ENCODE results near the gene EML1. TPM values are rescaled to one million over a fixed set of nuclear protein-coding genes. Genes with fewer than 3 reads are reported as not detected.

EML1 gene
- total and polyA plus RNA-seq, 7 donors: 3.9 to 148 (median 91.5) TPM

- no peak overlapping the region for H3K4me3 ChIP-seq
- peaks cover 0 to 86% (median 69%) of the 10 kb centered on the region in 4 donors for H3K4me1 ChIP-seq
- H3K27ac ChIP-seq: peak overlapping the region in 2 of 4 donors; percentile 23 to 84
- intact Hi-C loops (cut with DNase I): loop anchor here (5.0 kb wide), 1 partner anchor 131 kb away; the partner anchor contains the start of gene CYP46A1
- H3K36me3 ChIP-seq: no peaks in the 10 kb centered on the region
- no peaks in the 10 kb centered on the region for H3K27me3 ChIP-seq
- no peak for DNase-seq
- WGBS, 2 donors: 87 to 89% methylated on average over 6 of the region's 6 CpGs
- TF ChIP-seq CTCF (IDR thresholded peaks at IDR 0.05): no peak
- no peak for TF ChIP-seq POLR2A (IDR thresholded peaks at IDR 0.05)
- no peak for TF ChIP-seq EP300 (IDR thresholded peaks at IDR 0.05)
- TF ChIP-seq POLR2AphosphoS5 (IDR thresholded peaks at IDR 0.05): no peak
- H3K9me3 ChIP-seq: no peaks in the 10 kb centered on the region
Measured at GRCh38 chr14:99812892-99813291, 19.7 kb downstream of the EML1 start.

GRCh38 chr14:99815696-99816095, 22.5 kb downstream of the EML1 start:
- Histone ChIP-seq H3K4me3 (no peak overlapping the region), H3K36me3 (no peaks in the 10 kb centered on the region), H3K4me1 (peaks cover 0 to 74% (median 51%) of the 10 kb centered on the region in 4 donors), H3K27ac (peak overlapping the region; percentile 20 to 46 (median 32)), H3K27me3 (no peaks in the 10 kb centered on the region), H3K9me3 (no peaks in the 10 kb centered on the region)
- no peak for TF ChIP-seq EP300 (IDR thresholded peaks at IDR 0.05)
- TF ChIP-seq POLR2AphosphoS5 (IDR thresholded peaks at IDR 0.05): peak in 1 of 4 donors; percentile 56
- TF ChIP-seq POLR2A (IDR thresholded peaks at IDR 0.05): no peak
- intact Hi-C loops (cut with DNase I): no loop called here
- WGBS, 2 donors: 64 to 77% methylated on average over 6 of the region's 6 CpGs
- DNase-seq: no peak

GRCh38 chr14:99816217-99816616, 23.0 kb downstream of the EML1 start:
- Histone ChIP-seq H3K27me3 (no peaks in the 10 kb centered on the region), H3K4me3 (no peak overlapping the region), H3K4me1 (peaks cover 0 to 74% (median 51%) of the 10 kb centered on the region in 4 donors), H3K9me3 (no peaks in the 10 kb centered on the region), H3K27ac (peak overlapping the region in 3 of 4 donors; percentile 20 to 46 (median 38)), H3K36me3 (no peaks in the 10 kb centered on the region)
- no peak for TF ChIP-seq POLR2A (IDR thresholded peaks at IDR 0.05)
- TF ChIP-seq EP300 (IDR thresholded peaks at IDR 0.05): no peak
- TF ChIP-seq POLR2AphosphoS5 (IDR thresholded peaks at IDR 0.05): no peak
- no peak for TF ChIP-seq CTCF (IDR thresholded peaks at IDR 0.05)
- intact Hi-C loops (cut with DNase I): no loop called here
- no peak for DNase-seq
- 77 to 89% methylated on average over 7 of the region's 7 CpGs for WGBS, 2 donors

GRCh38 chr14:99816642-99817041, 23.4 kb downstream of the EML1 start:
- no peak for DNase-seq
- no peaks in the 10 kb centered on the region for H3K27me3 ChIP-seq
- H3K36me3 ChIP-seq: no peaks in the 10 kb centered on the region
- intact Hi-C loops (cut with DNase I): no loop called here
- H3K9me3 ChIP-seq: no peaks in the 10 kb centered on the region
- no peak overlapping the region for H3K4me3 ChIP-seq
- TF ChIP-seq POLR2AphosphoS5 (IDR thresholded peaks at IDR 0.05): no peak
- TF ChIP-seq POLR2A (IDR thresholded peaks at IDR 0.05): no peak
- no peak for TF ChIP-seq EP300 (IDR thresholded peaks at IDR 0.05)
- TF ChIP-seq CTCF (IDR thresholded peaks at IDR 0.05): no peak
- 86 to 94% methylated on average over 3 of the region's 3 CpGs for WGBS, 2 donors
- peak overlapping the region in 3 of 4 donors; percentile 20 to 46 (median 38) for H3K27ac ChIP-seq
- H3K4me1 ChIP-seq: peaks cover 0 to 75% (median 53%) of the 10 kb centered on the region in 4 donors

- WGBS, 2 donors: 87 to 90% methylated on average over 10 of the region's 10 CpGs
- DNase-seq: no peak
- H3K36me3 ChIP-seq: no peaks in the 10 kb centered on the region
- H3K27ac ChIP-seq: no peak overlapping the region
- H3K4me1 ChIP-seq: peaks cover 0 to 76% (median 56%) of the 10 kb centered on the region in 4 donors
- H3K9me3 ChIP-seq: no peaks in the 10 kb centered on the region
- H3K27me3 ChIP-seq: no peaks in the 10 kb centered on the region
- TF ChIP-seq POLR2AphosphoS5 (IDR thresholded peaks at IDR 0.05) (no peak), EP300 (IDR thresholded peaks at IDR 0.05) (no peak), POLR2A (IDR thresholded peaks at IDR 0.05) (no peak), CTCF (IDR thresholded peaks at IDR 0.05) (no peak)
- H3K4me3 ChIP-seq: no peak overlapping the region
- intact Hi-C loops (cut with DNase I): no loop called here
Measured at GRCh38 chr14:99817331-99817730, 24.1 kb downstream of the EML1 start.
